GM11168 (cell line): ENCODE measurements around the gene C17orf114.
"Not testable (repeated sequence)": the region's sequence is repeated elsewhere in the genome, so short reads cannot be mapped to it uniquely, and the experiment has no call there.

Experiments used
- in situ Hi-C: fragments of 300-500 bp; cut with MboI; formaldehyde crosslinking; loops from one replicate; pipeline ENCODE4 v1.12.0; 2022; ENCODE audit warnings: low sequenced_read_pairs; ENCODE audit not compliant: unreplicated experiment

Gene C17orf114

GRCh38 chr17:4802228-4802627, at the start of gene C17orf114:
Gene C17orf114, minus strand, starts transcription at chr17:4802328.
- in situ Hi-C loops: loop anchor here (10.0 kb wide), 1 partner anchor 83 kb away; no protein-coding TSS in a partner anchor

GRCh38 chr17:4851084-4851483, 49.0 kb upstream of the C17orf114 start:
- in situ Hi-C loops: no loop called here

GRCh38 chr17:4850246-4850645, 48.1 kb upstream of the C17orf114 start:
- in situ Hi-C loops: no loop called here

- in situ Hi-C loops: no loop called here
These were observed 46.9 kb upstream of the C17orf114 start for GRCh38 chr17:4849011-4849536.

- in situ Hi-C loops: no loop called here
These were observed 44.7 kb upstream of the C17orf114 start for GRCh38 chr17:4846635-4847390.

- in situ Hi-C loops: no loop called here
These were observed 43.0 kb upstream of the C17orf114 start for GRCh38 chr17:4845118-4845517.

GRCh38 chr17:4843321-4844000, 41.3 kb upstream of the C17orf114 start:
- in situ Hi-C loops: no loop called here

- in situ Hi-C loops: no loop called here
These were observed 40.2 kb upstream of the C17orf114 start for GRCh38 chr17:4842376-4842775.

GRCh38 chr17:4840893-4841242, 38.7 kb upstream of the C17orf114 start:
- in situ Hi-C loops: no loop called here

- in situ Hi-C loops: no loop called here
These were observed 38.1 kb upstream of the C17orf114 start for GRCh38 chr17:4839965-4840892.

- in situ Hi-C loops: no loop called here
These were observed 37.1 kb upstream of the C17orf114 start for GRCh38 chr17:4839221-4839620.

- in situ Hi-C loops: no loop called here
These were observed 36.2 kb upstream of the C17orf114 start for GRCh38 chr17:4838309-4838785.

- in situ Hi-C loops: no loop called here
These were observed 35.6 kb upstream of the C17orf114 start for GRCh38 chr17:4837471-4838308.

GRCh38 chr17:4836221-4836620, 34.1 kb upstream of the C17orf114 start:
- in situ Hi-C loops: no loop called here

GRCh38 chr17:4834681-4835020, 32.5 kb upstream of the C17orf114 start:
- in situ Hi-C loops: no loop called here

GRCh38 chr17:4833941-4834680, 32.0 kb upstream of the C17orf114 start:
- in situ Hi-C loops: no loop called here

- in situ Hi-C loops: no loop called here
These were observed 31.2 kb upstream of the C17orf114 start, which contains the start of gene MINK1 for GRCh38 chr17:4833178-4833940. Gene MINK1, plus strand, starts transcription at chr17:4833340. Its CDS starts 244 bp downstream, at chr17:4833584.

GRCh38 chr17:4832829-4833177, 30.7 kb upstream of the C17orf114 start:
- in situ Hi-C loops: not testable (repeated sequence)
